ENCODE measurements around the gene CLIP2.

CLIP2 gene

DNA sequence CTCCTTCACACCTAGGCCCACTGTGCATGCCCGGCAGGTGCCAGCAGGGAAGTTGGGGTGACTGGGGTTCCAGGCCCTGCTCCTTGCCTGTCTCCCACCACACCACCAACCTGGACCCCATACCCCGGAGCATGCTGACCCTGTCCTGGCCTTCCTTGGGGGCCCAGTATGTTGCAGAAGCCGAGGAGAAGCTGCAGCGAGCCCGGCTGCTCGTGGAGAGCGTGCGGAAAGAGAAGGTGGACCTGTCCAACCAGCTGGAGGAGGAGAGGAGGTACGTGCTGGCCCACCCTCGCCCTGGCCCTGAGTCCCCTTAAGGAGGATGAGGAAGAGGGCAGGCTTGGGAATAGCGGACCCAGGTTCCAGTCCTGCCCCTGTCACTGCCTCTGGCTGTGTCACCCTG, 70.8 kb downstream of the CLIP2 start:
- Histone ChIP-seq H3K9ac (ENCODE audit: low read depth, low read length) (no peak overlapping the region), H3K27ac (ENCODE audit: low read depth, low read length) (no peak overlapping the region), H3K9me3 (ENCODE audit: insufficient read depth, low read depth, low read length) (no peaks in the 10 kb centered on the region), H3K36me3 (ENCODE audit: insufficient read depth, low read length) (peaks cover 41% of the 10 kb centered on the region), H3K4me3 (ENCODE audit: low read length) (no peak overlapping the region), H3K27me3 (ENCODE audit: insufficient read depth, low read length) (no peaks in the 10 kb centered on the region), H3K4me1 (ENCODE audit: insufficient read depth, low read length) (no peaks in the 10 kb centered on the region; the same call in 1 of the 2 replicates)
- 96% methylated on average over 11 of the region's 11 CpGs for WGBS

DNA sequence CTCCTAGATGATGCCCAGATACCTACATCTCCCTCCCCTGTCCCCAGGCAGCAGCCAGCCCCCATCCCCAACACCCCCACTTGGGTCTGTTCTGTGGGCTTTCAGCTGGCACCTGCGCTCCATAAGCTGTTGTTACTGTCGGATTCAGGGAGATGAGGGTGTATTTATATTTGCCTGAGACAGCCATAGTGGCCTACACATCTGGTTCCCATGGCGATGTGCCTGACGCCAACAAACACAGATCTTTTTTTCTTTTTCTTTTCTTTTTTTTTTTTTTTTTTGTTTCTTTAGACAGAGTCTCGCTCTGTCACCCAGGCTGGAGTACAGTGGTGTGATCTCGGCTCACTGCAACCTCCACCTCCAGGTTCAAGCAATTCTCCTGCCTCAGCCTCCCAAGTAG, 73.1 kb downstream of the CLIP2 start:
- H3K4me3 ChIP-seq (ENCODE audit: low read length) = no peak overlapping the region
- peaks cover 24% of the 10 kb centered on the region for H3K36me3 ChIP-seq (ENCODE audit: insufficient read depth, low read length)
- H3K9ac ChIP-seq (ENCODE audit: low read depth, low read length) = no peak overlapping the region
- H3K27ac ChIP-seq (ENCODE audit: low read depth, low read length) = no peak overlapping the region
- H3K27me3 ChIP-seq (ENCODE audit: insufficient read depth, low read length) = no peaks in the 10 kb centered on the region
- no peaks in the 10 kb centered on the region for H3K9me3 ChIP-seq (ENCODE audit: insufficient read depth, low read depth, low read length)
- H3K4me1 ChIP-seq (ENCODE audit: insufficient read depth, low read length) = no peaks in the 10 kb centered on the region
- 99% methylated on average over 4 of the region's 6 CpGs for WGBS

- Histone ChIP-seq H3K4me3 (ENCODE audit: low read length) (no peak overlapping the region), H3K4me1 (ENCODE audit: insufficient read depth, low read length) (no peaks in the 10 kb centered on the region), H3K27ac (ENCODE audit: low read depth, low read length) (no peak overlapping the region), H3K9me3 (ENCODE audit: insufficient read depth, low read depth, low read length) (no peaks in the 10 kb centered on the region), H3K9ac (ENCODE audit: low read depth, low read length) (no peak overlapping the region), H3K27me3 (ENCODE audit: insufficient read depth, low read length) (no peaks in the 10 kb centered on the region), H3K36me3 (ENCODE audit: insufficient read depth, low read length) (peaks cover 21% of the 10 kb centered on the region)
- 70% methylated on average over 7 of the region's 7 CpGs for WGBS
These were observed 74.9 kb downstream of the CLIP2 start for GRCh38 chr7:74364061-74364460.

GRCh38 chr7:74365322-74366022, 76.3 kb downstream of the CLIP2 start:
- Histone ChIP-seq H3K4me1 (ENCODE audit: insufficient read depth, low read length) (no peaks in the 10 kb centered on the region), H3K4me3 (ENCODE audit: low read length) (no peak overlapping the region), H3K27ac (ENCODE audit: low read depth, low read length) (no peak overlapping the region), H3K9ac (ENCODE audit: low read depth, low read length) (no peak overlapping the region), H3K36me3 (ENCODE audit: insufficient read depth, low read length) (peaks cover 11% of the 10 kb centered on the region), H3K27me3 (ENCODE audit: insufficient read depth, low read length) (no peaks in the 10 kb centered on the region), H3K9me3 (ENCODE audit: insufficient read depth, low read depth, low read length) (no peaks in the 10 kb centered on the region)
- WGBS = 45% methylated on average over 10 of the region's 10 CpGs

- H3K27ac ChIP-seq (ENCODE audit: low read depth, low read length) = no peak overlapping the region
- peaks cover 11% of the 10 kb centered on the region; the same call in 1 of the 2 replicates for H3K36me3 ChIP-seq (ENCODE audit: insufficient read depth, low read length)
- no peaks in the 10 kb centered on the region for H3K9me3 ChIP-seq (ENCODE audit: insufficient read depth, low read depth, low read length)
- H3K27me3 ChIP-seq (ENCODE audit: insufficient read depth, low read length) = no peaks in the 10 kb centered on the region; the same call in 1 of the 2 replicates
- peak overlapping the region; percentile 53 for H3K4me3 ChIP-seq (ENCODE audit: low read length)
- peaks cover 3% of the 10 kb centered on the region; the same call in 1 of the 2 replicates for H3K4me1 ChIP-seq (ENCODE audit: insufficient read depth, low read length)
- WGBS = 9% methylated on average over 13 of the region's 13 CpGs
- no peak overlapping the region for H3K9ac ChIP-seq (ENCODE audit: low read depth, low read length)
These were observed 82.5 kb downstream of the CLIP2 start for GRCh38 chr7:74371381-74372341.

DNA sequence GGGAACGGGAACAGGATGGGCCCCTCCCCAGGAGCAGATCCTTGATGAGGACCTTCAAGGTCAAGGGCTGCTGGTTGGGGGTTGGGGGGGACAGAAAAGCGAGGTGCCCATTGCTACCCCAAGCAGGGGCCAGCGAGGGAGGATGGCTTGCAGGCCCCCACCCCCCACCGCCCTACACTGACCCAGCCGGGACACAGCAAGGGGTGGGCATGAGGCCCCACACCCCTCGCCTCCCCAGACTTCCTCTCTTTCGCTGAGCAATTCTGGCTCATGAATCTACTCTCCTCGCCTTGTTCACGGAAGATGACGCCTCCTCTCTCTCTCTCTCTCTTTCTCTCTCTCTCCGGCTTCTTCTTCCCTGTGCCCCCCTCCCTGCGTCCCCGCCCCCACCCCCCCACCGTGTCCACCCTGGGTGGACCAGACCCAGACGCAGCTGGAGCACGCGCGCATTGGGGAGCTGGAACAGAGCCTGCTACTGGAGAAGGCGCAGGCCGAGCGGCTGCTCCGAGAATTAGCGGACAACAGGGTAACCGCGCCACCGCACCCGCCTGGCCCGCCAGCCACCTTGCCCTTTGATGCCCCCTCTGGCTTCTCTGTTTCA, 83.4 kb downstream of the CLIP2 start:
- WGBS = 11% methylated on average over 25 of the region's 28 CpGs
- H3K4me3 ChIP-seq (ENCODE audit: low read length) = peak overlapping the region; percentile 53
- H3K9me3 ChIP-seq (ENCODE audit: insufficient read depth, low read depth, low read length) = no peaks in the 10 kb centered on the region
- peaks cover 3% of the 10 kb centered on the region; the same call in 1 of the 2 replicates for H3K4me1 ChIP-seq (ENCODE audit: insufficient read depth, low read length)
- H3K36me3 ChIP-seq (ENCODE audit: insufficient read depth, low read length) = peaks cover 19% of the 10 kb centered on the region; the same call in 1 of the 2 replicates
- H3K9ac ChIP-seq (ENCODE audit: low read depth, low read length) = no peak overlapping the region
- H3K27ac ChIP-seq (ENCODE audit: low read depth, low read length) = no peak overlapping the region
- H3K27me3 ChIP-seq (ENCODE audit: insufficient read depth, low read length) = no peaks in the 10 kb centered on the region; the same call in 1 of the 2 replicates

DNA sequence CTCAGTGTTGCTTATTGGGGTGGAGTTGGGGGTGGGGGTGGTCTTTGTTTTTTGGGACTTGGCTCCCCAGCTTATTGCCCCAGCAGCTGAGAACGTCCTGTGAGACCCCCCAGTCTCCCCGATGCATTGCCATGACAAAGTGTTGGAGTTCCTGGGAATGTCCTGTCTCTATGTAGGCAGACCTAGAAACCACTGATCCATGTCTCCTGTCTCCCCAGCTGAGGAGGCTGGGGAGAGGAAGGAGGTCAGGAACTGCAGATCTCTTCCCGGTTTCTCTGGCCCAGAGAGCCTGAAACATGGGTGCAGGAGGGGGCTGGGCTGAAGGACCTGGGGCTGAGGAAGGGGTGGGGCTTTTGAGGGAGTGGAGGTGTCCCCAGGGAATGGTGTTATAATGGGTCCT, 84.3 kb downstream of the CLIP2 start:
- no peak overlapping the region for H3K27ac ChIP-seq (ENCODE audit: low read depth, low read length)
- WGBS = 74% methylated on average over 3 of the region's 3 CpGs
- peaks cover 19% of the 10 kb centered on the region; the same call in 1 of the 2 replicates for H3K36me3 ChIP-seq (ENCODE audit: insufficient read depth, low read length)
- no peak overlapping the region for H3K4me3 ChIP-seq (ENCODE audit: low read length)
- no peaks in the 10 kb centered on the region; the same call in 1 of the 2 replicates for H3K27me3 ChIP-seq (ENCODE audit: insufficient read depth, low read length)
- no peaks in the 10 kb centered on the region for H3K9me3 ChIP-seq (ENCODE audit: insufficient read depth, low read depth, low read length)
- peaks cover 3% of the 10 kb centered on the region; the same call in 1 of the 2 replicates for H3K4me1 ChIP-seq (ENCODE audit: insufficient read depth, low read length)
- no peak overlapping the region for H3K9ac ChIP-seq (ENCODE audit: low read depth, low read length)

GRCh38 chr7:74375726-74376220, 86.6 kb downstream of the CLIP2 start:
- H3K4me1 ChIP-seq (ENCODE audit: insufficient read depth, low read length) = peaks cover 3% of the 10 kb centered on the region; the same call in 1 of the 2 replicates
- whole genome bisulfite sequencing = 95% methylated on average over 31 of the region's 31 CpGs
- no peak overlapping the region for H3K4me3 ChIP-seq (ENCODE audit: low read length)

GRCh38 chr7:74376256-74377036, 87.2 kb downstream of the CLIP2 start:
- H3K4me3 ChIP-seq (ENCODE audit: low read length) = no peak overlapping the region
- H3K9me3 ChIP-seq (ENCODE audit: insufficient read depth, low read depth, low read length) = no peaks in the 10 kb centered on the region
- H3K27me3 ChIP-seq (ENCODE audit: insufficient read depth, low read length) = no peaks in the 10 kb centered on the region; the same call in 1 of the 2 replicates
- H3K9ac ChIP-seq (ENCODE audit: low read depth, low read length) = no peak overlapping the region
- H3K27ac ChIP-seq (ENCODE audit: low read depth, low read length) = no peak overlapping the region
- peaks cover 19% of the 10 kb centered on the region; the same call in 1 of the 2 replicates for H3K36me3 ChIP-seq (ENCODE audit: insufficient read depth, low read length)
- peaks cover 3% of the 10 kb centered on the region; the same call in 1 of the 2 replicates for H3K4me1 ChIP-seq (ENCODE audit: insufficient read depth, low read length)
- 75% methylated on average over 37 of the region's 37 CpGs for WGBS

More at GRCh38 chr7:74375726-74376220, 86.6 kb downstream of the CLIP2 start:
- Histone ChIP-seq H3K27me3 (ENCODE audit: insufficient read depth, low read length) (no peaks in the 10 kb centered on the region; the same call in 1 of the 2 replicates), H3K9ac (ENCODE audit: low read depth, low read length) (no peak overlapping the region), H3K9me3 (ENCODE audit: insufficient read depth, low read depth, low read length) (no peaks in the 10 kb centered on the region), H3K27ac (ENCODE audit: low read depth, low read length) (no peak overlapping the region), H3K36me3 (ENCODE audit: insufficient read depth, low read length) (peaks cover 19% of the 10 kb centered on the region; the same call in 1 of the 2 replicates)

DNA sequence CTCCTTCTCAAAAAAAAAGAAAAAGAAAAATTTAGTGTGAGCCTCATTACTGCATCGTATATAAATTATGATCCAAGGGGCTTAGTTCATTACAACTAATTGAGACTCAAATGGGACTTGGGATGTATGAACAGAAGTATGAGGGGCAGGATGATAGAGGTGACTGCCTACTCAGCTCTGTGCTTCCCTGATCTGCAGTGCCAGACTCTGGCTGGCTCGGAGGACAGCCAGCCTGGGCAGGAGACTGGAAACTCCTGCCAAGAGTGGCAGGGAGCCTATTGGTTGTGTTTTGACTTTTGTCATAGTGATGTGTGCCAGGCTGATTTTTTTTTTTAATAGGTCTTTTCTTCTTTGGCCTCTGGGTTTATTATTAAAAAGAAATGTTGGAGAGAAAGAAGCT, 90.7 kb downstream of the CLIP2 start:
- H3K9me3 ChIP-seq (ENCODE audit: insufficient read depth, low read depth, low read length) = no peaks in the 10 kb centered on the region
- no peaks in the 10 kb centered on the region for H3K27me3 ChIP-seq (ENCODE audit: insufficient read depth, low read length)
- WGBS = 93% methylated on average over 2 of the region's 2 CpGs
- H3K27ac ChIP-seq (ENCODE audit: low read depth, low read length) = no peak overlapping the region
- no peaks in the 10 kb centered on the region for H3K4me1 ChIP-seq (ENCODE audit: insufficient read depth, low read length)
- no peak overlapping the region for H3K9ac ChIP-seq (ENCODE audit: low read depth, low read length)
- H3K36me3 ChIP-seq (ENCODE audit: insufficient read depth, low read length) = peaks cover 20% of the 10 kb centered on the region; the same call in 1 of the 2 replicates
- no peak overlapping the region for H3K4me3 ChIP-seq (ENCODE audit: low read length)

All from HUES64 (cell line).